GM23338 (cell line): Measurements from ENCODE around the gene GPR152. TPM values are rescaled to one million over a fixed set of nuclear protein-coding genes. Genes with fewer than 3 reads are reported as not detected.

ENCODE experiments used
- ATAC-seq: fragments of 200-7000 bp; cut with Tn5 transposase; 3 replicates; pipeline ENCODE4 v1.9.1; 2020
- DNase-seq: peaks from one replicate; pipeline ENCODE4 v3.0.0-alpha.2; 2015; ENCODE audit warnings: low spot score
- H2AFZ ChIP-seq: fragments of 200-600 bp; sonication (generic); 2 replicates; pipeline ENCODE4 v1.8.0; 2016; ENCODE audit warnings: antibody characterized with exemption, mild to moderate bottlenecking, moderate library complexity
- H3F3A ChIP-seq: fragments of 200-600 bp; sonication (generic); replicated peaks from 2 replicates; pipeline ENCODE4 v1.8.0; 2017; ENCODE audit warnings: antibody characterized with exemption, mixed run types, low read depth
- H3K27ac ChIP-seq: fragments of 200-600 bp; sonication (generic); 2 replicates; pipeline ENCODE4 v1.6.1; 2016; ENCODE audit warnings: low read depth
- H3K27me3 ChIP-seq: fragments of 200-600 bp; sonication (generic); 2 replicates; pipeline ENCODE4 v1.8.0; 2016; ENCODE audit warnings: mild to moderate bottlenecking, mixed run types, moderate library complexity; ENCODE audit not compliant: insufficient read depth
- H3K36me3 ChIP-seq: fragments of 200-600 bp; sonication (generic); 2 replicates; pipeline ENCODE4 v1.8.0; 2016; ENCODE audit warnings: mild to moderate bottlenecking; ENCODE audit not compliant: insufficient read depth
- H3K4me1 ChIP-seq: fragments of 200-600 bp; sonication (generic); 2 replicates; pipeline ENCODE4 v1.8.0; 2016; ENCODE audit warnings: mild to moderate bottlenecking, moderate library complexity; ENCODE audit not compliant: insufficient read depth
- H3K4me2 ChIP-seq: fragments of 200-600 bp; sonication (generic); 2 replicates; pipeline ENCODE4 v1.7.1; 2017; ENCODE audit warnings: mixed run types
- H3K4me3 ChIP-seq: fragments of 200-600 bp; sonication (generic); 2 replicates; pipeline ENCODE4 v1.6.1; 2016; ENCODE audit warnings: mixed run types
- H3K79me2 ChIP-seq: fragments of 200-600 bp; sonication (generic); replicated peaks from 2 replicates; pipeline ENCODE4 v1.8.0; 2017; ENCODE audit warnings: mild to moderate bottlenecking; ENCODE audit not compliant: insufficient read depth
- H3K9me2 ChIP-seq: fragments of 200-600 bp; sonication (generic); 2 replicates; pipeline ENCODE4 v1.8.0; 2017; ENCODE audit not compliant: insufficient read depth
- H4K20me1 ChIP-seq: fragments of 200-600 bp; sonication (generic); replicated peaks from 2 replicates; pipeline ENCODE4 v1.8.0; 2017; ENCODE audit warnings: mild to moderate bottlenecking; ENCODE audit not compliant: insufficient read depth
- H3K27ac Mint-ChIP-seq: 2 replicates; pipeline ENCODE4 v1.8.0; 2020; ENCODE audit warnings: inconsistent platforms, mild to moderate bottlenecking, moderate library complexity, mixed read lengths
- H3K27me3 Mint-ChIP-seq: 3 replicates; pipeline ENCODE4 v1.8.0; 2022; ENCODE audit warnings: low read depth, mild to moderate bottlenecking, moderate library complexity, mixed read lengths, inconsistent platforms; ENCODE audit not compliant: insufficient read depth, poor library complexity
- H3K36me3 Mint-ChIP-seq: 3 replicates; pipeline ENCODE4 v1.8.0; 2021; ENCODE audit warnings: low read depth, mild to moderate bottlenecking, inconsistent platforms, moderate library complexity, mixed read lengths
- H3K4me1 Mint-ChIP-seq: 3 replicates; pipeline ENCODE4 v1.8.0; 2020; ENCODE audit warnings: mild to moderate bottlenecking, inconsistent platforms, mixed read lengths
- H3K4me3 Mint-ChIP-seq: 3 replicates; pipeline ENCODE4 v1.8.0; 2021; ENCODE audit warnings: moderate library complexity, mild to moderate bottlenecking, inconsistent platforms, mixed read lengths
- H3K9me3 Mint-ChIP-seq: 3 replicates; pipeline ENCODE4 v1.8.0; 2020; ENCODE audit warnings: moderate library complexity, mild to moderate bottlenecking, inconsistent platforms, mixed read lengths
- CREB1 ChIP-seq: fragments of 250-450 bp; sonication (Bioruptor Pico); IDR thresholded peaks from 2 replicates; pipeline ENCODE4 v1.5.0; 2020; ENCODE audit warnings: low read depth, mild to moderate bottlenecking, moderate library complexity
- CTCF ChIP-seq, 2 experiments: fragments of 200-600 bp in 1 of 2; sonication (generic) in 1 of 2; conservative IDR thresholded peaks; 2 replicates each; pipeline versions ENCODE4 v1.5.1 to v1.6.1; 2016 to 2017; ENCODE audit warnings: antibody characterized with exemption in 2 of 2, low read depth in 2 of 2, mild to moderate bottlenecking in 2 of 2, moderate library complexity in 1 of 2
- ETS1 ChIP-seq: IDR thresholded peaks from 2 replicates; pipeline ENCODE4 v1.6.1; 2016; ENCODE audit warnings: antibody characterized with exemption
- EZH2phosphoT487 ChIP-seq: fragments of 200-600 bp; sonication (generic); IDR thresholded peaks from one replicate; pipeline ENCODE4 v1.8.1; 2018; ENCODE audit warnings: antibody characterized with exemption; ENCODE audit not compliant: unreplicated experiment
- JUNB ChIP-seq: IDR thresholded peaks from one replicate; pipeline ENCODE4 v1.6.1; 2016; ENCODE audit warnings: antibody characterized with exemption; ENCODE audit not compliant: unreplicated experiment
- NANOG ChIP-seq: IDR thresholded peaks from 2 replicates; pipeline ENCODE4 v1.6.1; 2016; ENCODE audit warnings: antibody characterized with exemption, borderline replicate concordance
- POLR2AphosphoS5 ChIP-seq: IDR thresholded peaks from 2 replicates; pipeline ENCODE4 v1.6.1; 2016; ENCODE audit warnings: antibody characterized with exemption, low read depth
- REST ChIP-seq: IDR thresholded peaks from one replicate; pipeline ENCODE4 v1.6.1; 2018; ENCODE audit warnings: antibody characterized with exemption; ENCODE audit not compliant: unreplicated experiment
- STAT1 ChIP-seq: IDR thresholded peaks from one replicate; pipeline ENCODE4 v1.6.1; 2016; ENCODE audit warnings: antibody characterized with exemption; ENCODE audit not compliant: unreplicated experiment
- ZNF114 ChIP-seq: fragments of 250-450 bp; sonication (Bioruptor Pico); IDR thresholded peaks from 2 replicates; pipeline ENCODE4 v1.5.0; 2020; ENCODE audit warnings: mild to moderate bottlenecking, moderate library complexity
- ZNF462 ChIP-seq: fragments of 250-450 bp; sonication (Bioruptor Pico); IDR thresholded peaks from 2 replicates; pipeline ENCODE4 v1.5.0; 2020; ENCODE audit warnings: mild to moderate bottlenecking, moderate library complexity
- polyA plus RNA-seq: library from polyadenylated mRNA; unstranded; fragments of >200 nt; fragmentation: Nextera tagmentation; extraction: Ambion mirVana; gene quantifications from 2 replicates; pipeline ENCODE4 v1.2.1, GENCODE V29; 2016
- total RNA-seq: library from RNA; depleted of rRNA; stranded (reverse); fragments of >200 nt; shearing (Covaris generic); gene quantifications from 2 replicates; pipeline ENCODE4 v1.2.3, GENCODE V29; 2014

Gene GPR152
- total and polyA plus RNA-seq, 2 experiments from 2014 or later: not detected

- DNase-seq (no peak), ATAC-seq (no peak)
- Histone ChIP-seq H3K4me3 (peak overlapping the region; percentile 52), H3K9me2 (no peaks in the 10 kb centered on the region), H3K27me3 (peaks cover 8% of the 10 kb centered on the region), H2AFZ (peak overlapping the region; percentile 67), H3K36me3 (no peaks in the 10 kb centered on the region), H3F3A (no peaks in the 10 kb centered on the region), H3K4me2 (peak overlapping the region; percentile 78), H3K27ac (no peak overlapping the region), H3K79me2 (no peaks in the 10 kb centered on the region), H3K4me1 (no peaks in the 10 kb centered on the region; the same call in 1 of the 2 replicates), H4K20me1 (no peaks in the 10 kb centered on the region)
- TF ChIP-seq EZH2phosphoT487 (no peak), ZNF114 (no peak), STAT1 (no peak), NANOG (no peak), ZNF462 (CRISPR knock-in tag) (no peak), CTCF (conservative IDR thresholded peaks at IDR 0.05; ENCODE audit: low read depth in 2 of 2) (no peak), POLR2AphosphoS5 (no peak), ETS1 (no peak), JUNB (no peak), REST (no peak), CREB1 (CRISPR knock-in tag) (no peak)
- peaks cover 22% of the 10 kb centered on the region for H3K27me3 Mint-ChIP-seq
- peaks cover 8% of the 10 kb centered on the region; the same call in 2 of the 3 replicates for H3K9me3 Mint-ChIP-seq
- peaks cover 23% of the 10 kb centered on the region for H3K4me1 Mint-ChIP-seq
- H3K4me3 Mint-ChIP-seq: peak overlapping the region; percentile 84
- peaks cover 5% of the 10 kb centered on the region; the same call in 1 of the 3 replicates for H3K36me3 Mint-ChIP-seq
- no peak overlapping the region for H3K27ac Mint-ChIP-seq
Observed at GRCh38 chr11:67482275-67482826, 29.8 kb upstream of the GPR152 start.
